GM21515 (cell line): ENCODE measurements around the gene PROSER3.
"Not testable (repeated sequence)": the region's sequence is repeated elsewhere in the genome, so short reads cannot be mapped to it uniquely, and the experiment has no call there.

Experiments
- ATAC-seq: cut with Tn5 transposase; IDR thresholded peaks from one replicate; pipeline ENCODE4 v1.9.1; 2021; ENCODE audit not compliant: unreplicated experiment

Gene PROSER3

GRCh38 chr19:35789978-35790944, 32.3 kb downstream of the PROSER3 start:
- no peak for ATAC-seq

GRCh38 chr19:35790981-35791813, 33.2 kb downstream of the PROSER3 start:
- ATAC-seq: no peak

- ATAC-seq: no peak
Observed at GRCh38 chr19:35791814-35792279, 33.9 kb downstream of the PROSER3 start.

DNA sequence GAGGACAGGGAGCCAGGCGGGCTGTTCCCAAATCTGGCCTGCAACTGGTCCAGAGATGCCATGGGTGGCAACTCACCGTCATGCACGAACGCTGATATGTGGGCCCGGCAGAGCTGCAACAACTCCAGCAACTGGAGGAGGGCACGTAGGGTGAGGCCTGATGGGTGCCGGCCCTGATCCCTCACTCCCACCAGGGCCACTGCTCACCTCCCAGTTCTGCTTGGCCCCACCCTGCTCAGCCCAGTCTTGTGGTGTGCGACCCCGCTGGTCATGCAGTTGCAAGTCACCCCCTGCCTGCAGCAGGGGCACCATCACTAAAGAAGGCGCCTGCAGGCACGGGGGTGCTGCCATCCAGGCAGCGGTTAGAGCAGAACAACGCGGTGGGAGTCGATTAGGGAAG, 34.3 kb downstream of the PROSER3 start:
- ATAC-seq: no peak

GRCh38 chr19:35792888-35793287, 34.9 kb downstream of the PROSER3 start:
- no peak for ATAC-seq

- no peak for ATAC-seq
Observed at GRCh38 chr19:35793381-35794165, 35.6 kb downstream of the PROSER3 start.

GRCh38 chr19:35795564-35795963, 37.6 kb downstream of the PROSER3 start:
- ATAC-seq: not testable (repeated sequence)

GRCh38 chr19:35796645-35797542, 38.9 kb downstream of the PROSER3 start:
- no peak for ATAC-seq

DNA sequence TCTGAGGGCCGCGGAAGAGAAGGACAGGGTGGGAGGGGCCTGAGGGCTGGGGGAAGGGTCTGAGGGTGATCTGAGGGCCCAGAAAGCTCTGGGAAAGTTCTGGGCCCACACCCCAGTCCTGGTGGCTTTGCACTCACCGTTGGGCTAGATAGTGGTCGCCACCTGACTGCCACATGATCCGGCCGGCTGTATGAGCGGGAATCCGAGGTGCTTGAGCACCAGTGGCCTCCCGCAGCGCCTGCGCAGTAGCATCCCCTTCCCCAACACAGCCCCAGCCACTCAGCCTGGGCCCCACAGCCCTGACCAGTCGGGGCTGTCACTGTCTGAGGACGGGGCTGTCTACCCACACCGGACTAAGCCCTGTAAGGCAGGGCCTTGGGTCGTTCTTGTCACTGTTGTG, 39.7 kb downstream of the PROSER3 start:
- no peak for ATAC-seq

DNA sequence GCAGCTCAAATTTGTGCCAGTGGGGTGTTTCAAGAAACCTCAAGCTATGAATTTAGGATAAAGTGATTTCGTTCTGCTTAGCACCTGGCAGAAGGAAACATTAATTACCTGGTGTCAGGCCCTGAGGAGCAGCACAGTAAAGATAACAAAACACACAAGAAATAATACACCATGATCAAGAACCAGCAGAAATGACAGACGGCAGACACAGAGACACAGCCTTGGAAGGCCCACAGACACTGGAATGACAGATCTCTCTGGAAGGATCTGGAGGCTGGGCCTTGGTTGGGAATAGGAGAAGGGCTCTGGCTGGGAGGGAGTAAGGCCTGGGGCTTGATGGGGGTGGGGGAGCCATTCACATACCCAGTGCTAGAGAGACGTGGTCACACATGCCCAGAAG, 43.9 kb downstream of the PROSER3 start:
- ATAC-seq: no peak

DNA sequence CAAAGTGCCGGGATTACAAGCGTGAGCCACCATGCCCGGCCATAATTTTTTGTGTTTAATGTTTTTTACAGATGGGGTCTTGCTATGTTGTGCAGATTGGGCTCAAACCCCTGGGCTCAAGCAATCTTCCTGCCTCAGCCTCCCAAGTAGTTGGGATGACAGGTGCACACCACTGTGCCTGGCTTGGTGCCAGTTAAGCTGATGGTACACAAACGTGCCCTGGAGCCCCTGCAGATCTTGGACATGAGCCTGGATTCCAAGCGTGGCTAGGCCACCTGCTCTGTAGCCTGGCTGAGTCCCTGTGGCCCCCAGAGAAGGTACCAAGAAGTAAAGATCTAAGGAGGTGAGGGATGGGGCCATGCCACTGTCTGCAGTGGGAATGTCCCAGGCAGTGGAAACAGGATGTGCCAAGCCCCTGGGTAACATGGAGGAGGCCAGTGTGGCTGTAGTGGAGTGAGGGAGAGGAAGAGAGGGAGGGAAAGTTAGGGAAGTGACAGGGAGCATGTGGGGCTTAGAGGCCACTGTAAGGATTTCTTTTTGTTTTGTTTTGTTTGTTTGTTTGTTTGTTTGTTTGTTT, 47.6 kb downstream of the PROSER3 start:
- no peak for ATAC-seq

DNA sequence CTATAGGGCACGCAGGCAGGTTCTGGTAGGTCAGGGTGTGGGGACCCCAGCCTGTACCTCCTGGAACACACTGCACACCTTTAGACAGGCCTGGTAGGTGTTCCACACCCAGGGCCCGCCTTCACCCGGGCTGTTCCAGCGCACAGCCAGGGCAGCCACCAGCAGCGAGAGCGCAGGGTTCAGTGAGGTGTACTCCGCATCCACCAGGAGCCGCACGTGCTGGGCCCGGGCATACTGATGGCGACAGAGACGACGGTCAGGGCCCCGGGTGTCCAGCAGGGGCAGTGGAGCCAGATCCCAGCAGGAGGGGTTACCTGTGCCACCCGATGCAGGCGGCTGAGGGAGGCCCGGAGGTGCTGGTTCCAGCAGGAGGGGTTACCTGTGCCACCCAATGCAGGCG, 48.6 kb downstream of the PROSER3 start:
- no peak for ATAC-seq

DNA sequence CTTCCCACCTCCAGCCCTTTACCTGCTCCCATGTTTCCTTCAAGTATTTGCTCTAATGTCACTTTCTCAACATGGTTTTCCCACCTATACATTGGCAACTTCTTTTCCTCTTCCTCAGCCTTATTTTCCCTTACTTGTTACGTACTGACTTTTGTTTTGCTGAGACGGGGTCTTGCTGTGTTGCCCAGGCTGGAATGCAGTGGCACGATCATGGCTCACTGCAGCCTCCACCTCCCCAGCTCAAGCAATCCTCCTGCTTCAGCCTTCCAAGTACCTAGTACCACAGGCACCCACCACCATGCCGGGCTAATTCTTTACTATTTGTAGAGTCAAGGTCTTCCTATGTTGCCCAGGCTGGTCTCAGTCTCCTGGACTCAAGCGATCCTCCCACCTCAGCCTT, 49.7 kb downstream of the PROSER3 start:
- no peak for ATAC-seq

- no peak for ATAC-seq
Observed at GRCh38 chr19:35811317-35812219, 53.6 kb downstream of the PROSER3 start.

DNA sequence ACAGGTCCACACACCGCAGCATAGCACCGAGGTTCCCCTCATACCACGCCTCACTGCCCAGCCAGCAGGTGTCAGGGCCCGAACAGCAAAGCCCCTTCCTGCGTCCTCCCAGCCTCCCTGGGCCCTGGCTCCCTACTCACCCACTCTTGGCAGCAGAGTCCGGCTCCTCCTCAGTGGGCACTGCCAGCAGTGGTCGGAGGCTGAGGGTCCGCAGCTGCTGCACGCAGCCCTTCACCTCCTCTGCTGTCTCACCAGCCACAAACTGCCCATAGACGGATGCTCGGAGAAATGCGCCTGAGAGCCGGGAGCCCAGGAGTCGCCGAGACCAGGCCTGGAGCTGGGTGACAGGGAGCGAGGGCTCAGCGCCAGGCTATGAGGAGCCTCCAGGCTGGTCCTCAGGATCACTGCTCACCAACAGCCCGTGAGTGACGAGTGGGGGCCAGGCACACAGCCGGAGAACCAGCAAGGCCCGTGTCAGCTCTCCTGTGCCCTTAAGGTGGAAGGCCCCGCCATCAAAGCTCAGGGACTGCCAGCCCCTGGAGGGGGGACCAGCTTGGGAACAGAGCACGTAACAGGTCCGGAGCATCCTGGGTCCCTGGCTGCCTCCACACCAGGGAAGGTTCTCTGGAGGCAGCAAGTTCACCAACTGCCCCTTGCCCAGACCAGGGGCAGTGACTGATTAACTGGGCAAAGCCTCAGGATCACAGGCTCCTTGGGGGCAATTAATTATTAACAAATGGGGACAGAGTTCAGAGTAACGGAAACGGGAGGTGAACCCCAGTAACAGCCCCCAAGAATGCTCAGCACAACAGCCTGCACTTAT, 54.5 kb downstream of the PROSER3 start, which contains the start of gene PRODH2:
PRODH2 (minus strand) TSS at position 626 of the 823 bp plus-strand sequence; CDS start at position 586, 40 bp downstream.
- ATAC-seq: no peak

DNA sequence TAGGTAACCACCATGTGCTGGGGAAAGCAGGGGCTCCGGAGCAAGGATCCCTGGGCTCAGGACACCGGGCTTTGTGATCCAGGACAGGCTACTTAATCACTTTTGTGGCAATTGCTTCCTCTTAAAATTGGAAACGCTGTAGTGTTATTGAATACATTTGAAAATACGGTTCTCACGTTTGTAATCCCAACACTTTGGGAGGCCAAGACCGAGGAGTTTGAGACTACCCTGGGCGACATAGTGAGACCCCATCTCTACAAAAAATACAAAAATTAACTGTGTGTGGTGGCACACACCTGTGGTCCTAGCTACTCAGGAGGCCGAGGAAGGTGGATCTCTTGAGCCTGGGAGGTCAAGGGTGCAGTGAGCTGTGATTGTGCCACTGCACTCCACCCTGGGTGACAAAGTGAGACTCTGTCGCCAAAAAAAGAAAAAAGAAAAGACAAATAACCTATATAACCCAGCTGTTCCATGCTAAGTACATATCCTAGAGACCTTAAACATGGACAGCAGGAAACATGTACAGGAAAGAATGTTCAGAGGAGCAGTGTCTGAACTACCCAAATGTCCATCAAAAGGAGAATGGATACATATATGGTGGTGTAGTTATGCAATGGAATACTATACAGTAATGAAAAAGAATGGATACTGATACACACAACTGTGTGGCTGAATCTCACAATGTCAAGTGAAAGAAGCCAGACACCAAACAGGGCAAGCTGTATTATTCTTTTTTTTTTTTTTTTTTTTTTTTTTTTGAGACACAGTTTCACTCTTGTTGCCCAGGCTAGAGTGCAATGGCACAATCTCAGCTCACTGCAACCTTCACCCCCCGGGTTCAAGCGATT, 55.3 kb downstream of the PROSER3 start:
- ATAC-seq: no peak

DNA sequence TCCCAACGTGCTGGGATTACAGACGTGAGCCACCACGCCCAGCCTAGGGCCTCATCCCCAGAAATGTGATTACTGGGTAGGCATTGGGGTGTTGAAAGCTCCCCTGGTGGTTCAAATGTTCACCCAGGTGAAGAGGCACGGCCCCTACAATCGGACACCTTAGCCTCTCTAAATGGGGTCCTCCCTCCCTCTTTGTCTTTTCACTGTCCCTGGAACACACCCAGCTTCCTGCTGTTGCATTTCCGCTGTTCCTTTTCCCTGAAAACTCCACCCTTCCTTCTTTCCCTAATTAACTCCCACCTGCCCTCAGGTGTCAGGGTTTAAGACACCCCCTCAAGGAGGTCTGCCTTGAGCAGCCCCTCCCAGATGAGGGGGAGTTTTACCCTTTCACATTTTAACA, 58.3 kb downstream of the PROSER3 start:
- no peak for ATAC-seq
